HG02798 (cell line): ENCODE measurements around the gene OPA1.
A peak's percentile ranks its signal among the peaks of the same experiment; 100 is the strongest.

ENCODE experiments used
- ATAC-seq: cut with Tn5 transposase; IDR thresholded peaks from one replicate; pipeline ENCODE4 v1.9.1; 2021; ENCODE audit warnings: mild to moderate bottlenecking; ENCODE audit not compliant: unreplicated experiment, poor library complexity

OPA1 gene

DNA sequence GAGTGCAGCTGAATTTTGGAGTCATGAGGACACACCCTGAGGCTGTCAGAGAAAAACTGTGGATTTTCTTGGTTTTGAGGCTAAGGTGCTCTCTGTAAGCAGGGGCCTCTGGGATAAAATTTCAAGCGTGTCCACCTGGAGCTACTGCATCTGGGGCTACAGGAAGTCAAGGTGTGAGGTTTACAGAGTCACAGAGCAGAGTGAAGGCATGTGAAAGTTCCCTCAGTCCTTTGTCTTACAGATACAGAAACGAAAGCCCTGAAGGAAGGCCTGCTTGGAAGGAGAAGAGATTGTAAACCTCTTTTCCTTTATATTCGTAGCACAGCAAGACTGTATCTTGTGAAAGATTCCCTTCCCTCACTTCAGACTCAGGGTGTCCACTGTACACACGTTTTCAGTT is 138.6 kb downstream of the OPA1 start:
- ATAC-seq: no peak

DNA sequence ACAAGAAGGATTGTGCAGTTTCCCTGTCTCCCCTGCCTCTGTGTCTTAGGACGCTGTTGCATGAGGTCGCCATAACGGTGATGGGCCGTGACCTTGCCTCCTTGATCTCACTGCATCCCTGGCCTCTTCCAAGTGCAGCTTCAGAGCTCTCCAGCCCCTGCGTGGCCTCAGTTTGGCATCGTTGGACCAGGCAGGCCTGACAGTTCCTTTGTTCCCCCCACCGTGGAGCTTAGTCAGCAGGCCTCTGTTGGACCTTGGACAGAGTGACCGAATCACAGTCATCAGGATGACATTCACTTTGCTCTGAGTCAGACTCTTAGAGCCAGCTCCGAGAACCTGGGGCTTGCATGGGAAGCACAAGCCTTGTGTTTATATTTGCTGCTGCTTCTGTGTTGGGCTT is 139.4 kb downstream of the OPA1 start:
- ATAC-seq: no peak

DNA sequence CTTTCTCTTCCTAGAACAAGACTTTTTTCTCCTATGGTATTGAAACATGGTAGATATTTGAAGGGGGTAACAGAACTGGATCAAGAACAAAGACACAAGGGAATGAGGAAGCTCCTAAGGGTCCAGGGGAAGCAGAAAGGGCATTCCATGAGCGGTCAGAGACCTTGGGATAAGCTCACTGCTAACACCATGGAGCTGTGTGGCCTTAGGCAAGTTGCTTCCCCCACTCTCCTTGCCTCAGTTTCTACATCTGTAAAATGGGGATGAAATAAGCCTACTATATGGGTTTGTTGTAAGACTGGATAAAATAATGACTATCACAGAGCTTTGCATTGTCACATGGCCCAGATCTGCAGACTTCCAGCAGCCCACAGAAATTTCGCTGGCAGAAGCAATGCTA is 139.8 kb downstream of the OPA1 start:
- ATAC-seq: no peak

DNA sequence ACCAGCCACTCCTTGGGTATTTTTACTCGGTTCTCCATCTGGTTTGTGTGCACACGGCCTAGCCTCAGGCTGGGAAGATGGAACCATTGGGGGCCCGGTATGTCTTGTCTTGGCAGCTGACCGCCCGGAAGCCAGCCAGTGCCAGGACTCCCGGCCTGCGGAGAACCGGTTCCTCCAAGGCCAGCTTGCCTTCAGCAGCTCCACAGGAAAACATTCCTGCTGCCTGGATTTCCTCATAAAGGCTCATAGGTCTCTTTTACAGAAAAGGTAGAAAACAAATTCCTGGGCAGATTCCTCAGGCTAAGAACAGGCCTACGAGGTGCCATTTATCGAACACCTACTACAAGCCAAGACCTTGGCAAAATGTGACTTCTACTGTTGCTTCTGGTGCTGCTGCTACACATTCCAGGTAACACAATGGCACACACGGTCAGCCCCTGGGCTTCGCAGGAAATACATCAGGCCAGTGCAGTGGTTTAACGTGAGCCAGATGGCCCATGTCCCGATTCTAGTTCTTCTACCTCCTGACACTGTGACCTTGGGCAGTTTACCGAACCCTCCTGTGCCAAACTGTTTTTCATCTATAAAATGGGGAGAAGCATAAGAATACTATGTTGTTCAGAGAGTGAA is 141.8 kb downstream of the OPA1 start:
- no peak for ATAC-seq

DNA sequence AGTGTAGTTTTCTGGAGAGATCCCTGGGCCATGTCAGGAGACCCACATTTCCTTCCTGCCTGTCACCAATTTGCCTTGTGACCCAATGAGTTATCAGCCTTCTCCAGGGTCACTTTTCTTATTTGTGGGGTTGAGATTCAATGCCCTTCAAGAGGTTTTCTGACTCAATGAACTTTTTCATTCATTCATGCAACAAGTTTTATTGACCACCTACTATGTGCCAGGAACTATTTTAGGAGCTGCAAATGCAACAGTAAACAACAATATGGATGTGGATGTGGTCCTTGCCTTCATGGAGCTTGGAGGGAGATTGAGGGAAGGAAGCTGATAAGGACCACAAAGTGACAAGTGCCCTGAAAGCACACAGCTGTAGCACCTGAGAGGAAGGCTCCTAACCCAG is 142.8 kb downstream of the OPA1 start:
- no peak for ATAC-seq

DNA sequence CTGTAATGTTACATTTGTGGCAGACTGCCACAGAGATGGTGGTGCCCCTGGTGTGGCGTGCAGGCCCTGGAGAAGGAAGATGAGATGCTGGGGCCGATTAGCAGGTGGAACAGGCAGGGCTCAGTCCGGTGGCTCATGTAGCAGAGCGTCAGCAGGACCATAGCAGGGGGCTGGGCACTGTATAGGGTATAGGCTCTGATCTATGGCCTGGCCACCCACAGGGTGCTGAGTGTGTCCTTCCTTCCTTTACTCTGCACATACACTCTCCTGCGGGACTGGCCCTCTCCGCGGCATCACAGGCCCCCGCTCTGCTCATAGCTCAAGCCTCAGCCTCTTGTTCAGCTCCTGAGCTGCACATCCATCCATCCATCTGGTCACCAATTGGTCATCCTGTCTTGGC is 143.6 kb downstream of the OPA1 start:
- no peak for ATAC-seq

DNA sequence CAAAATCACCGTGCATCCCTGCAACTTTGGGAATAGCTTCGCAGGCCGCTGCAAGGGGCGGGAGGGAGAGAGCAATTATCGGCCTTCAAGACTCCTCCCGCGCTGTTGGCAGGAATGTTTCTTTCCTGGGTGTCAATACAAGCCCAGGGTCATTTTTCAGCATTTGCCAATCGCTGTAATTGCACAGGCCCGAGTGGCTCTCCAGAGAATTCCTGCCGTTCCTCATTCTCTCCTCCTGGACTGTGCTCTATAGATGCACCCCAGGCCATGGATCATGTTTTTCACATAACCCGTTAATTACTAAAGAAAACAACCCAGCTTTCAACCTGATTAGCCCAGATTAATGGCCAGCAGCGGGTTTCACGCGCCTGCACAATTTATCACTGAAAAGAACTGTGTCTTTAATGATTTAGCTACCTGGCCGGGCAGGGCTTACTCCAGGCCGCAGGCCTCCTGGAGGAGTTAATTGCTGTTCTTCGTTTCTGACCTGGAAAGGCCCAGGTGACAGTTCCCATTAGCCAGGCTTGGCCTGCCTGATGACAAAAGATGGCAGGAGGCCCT is 144.3 kb downstream of the OPA1 start:
- no peak for ATAC-seq

DNA sequence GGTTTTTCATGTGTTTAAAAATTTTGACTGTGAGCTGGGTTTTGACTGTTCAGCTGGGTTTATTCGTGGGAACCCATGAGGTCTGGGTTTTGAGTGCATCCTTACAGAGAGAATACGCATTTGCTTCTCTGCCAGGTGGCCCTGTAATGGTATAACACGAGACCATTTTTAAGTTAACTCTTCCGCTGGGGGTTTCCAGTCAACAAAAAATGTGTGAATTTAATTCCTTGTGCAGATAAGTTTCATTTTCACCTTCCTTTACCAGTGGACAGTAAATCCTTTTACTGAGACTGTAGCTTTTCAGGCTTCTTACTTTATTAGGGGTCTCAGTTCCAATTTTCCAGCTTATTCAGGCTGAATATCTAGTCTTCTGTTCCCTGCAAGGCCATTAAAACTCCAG is 149.6 kb downstream of the OPA1 start:
- ATAC-seq: peak; percentile 52

DNA sequence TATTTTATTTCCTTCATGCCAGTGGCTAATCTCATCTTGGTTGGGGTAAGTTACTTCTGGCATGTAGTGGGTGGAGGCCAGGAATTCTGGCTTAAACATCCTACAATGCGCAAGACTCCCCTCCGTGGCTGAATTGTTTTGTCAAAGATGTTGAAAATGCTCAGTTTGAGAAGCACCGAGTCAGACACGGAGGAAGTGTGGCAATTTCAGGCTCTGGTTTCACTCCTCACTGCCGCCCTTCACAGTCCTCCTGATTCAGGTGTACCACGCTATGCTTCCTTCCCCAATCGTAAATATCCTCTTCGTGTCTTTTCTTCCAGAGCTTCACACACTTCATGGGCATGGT is 150.7 kb downstream of the OPA1 start:
- peak; percentile 70 for ATAC-seq

DNA sequence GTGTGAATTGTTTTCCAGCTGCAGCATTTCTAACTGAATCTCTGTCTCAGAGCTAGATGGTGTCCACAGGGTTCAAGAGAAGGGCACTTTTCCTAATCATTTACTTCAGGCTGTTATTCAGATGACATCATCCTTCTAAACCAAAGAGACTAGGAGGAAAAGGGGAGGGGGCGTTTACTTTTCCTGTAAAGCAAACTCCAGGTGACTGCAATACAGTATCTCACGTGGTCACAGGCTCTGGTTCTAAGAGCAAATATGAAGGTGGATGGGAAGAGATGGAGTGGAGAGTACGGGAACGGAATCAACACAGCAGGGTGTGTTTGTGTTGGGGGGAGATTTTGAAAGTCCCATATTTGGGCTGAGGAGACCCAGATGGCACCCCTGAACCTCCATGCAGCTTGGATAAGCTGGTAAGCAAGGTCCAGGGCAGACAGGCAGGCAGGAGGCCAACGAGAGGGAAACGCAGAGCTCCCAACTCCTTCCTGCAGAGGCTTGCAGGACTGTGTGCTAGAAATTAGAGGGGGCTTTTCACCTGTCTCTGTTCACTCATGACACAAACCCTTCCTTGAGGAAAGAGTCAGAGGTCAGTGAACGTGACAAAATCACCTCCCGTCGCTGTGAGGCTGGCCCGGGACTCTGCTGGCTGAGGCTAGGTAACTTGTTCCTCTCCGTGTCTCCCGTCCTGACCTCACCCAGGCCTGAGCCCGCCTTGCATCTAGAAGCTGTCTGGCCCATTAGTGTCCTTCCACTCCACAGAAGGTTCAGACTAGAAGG is 151.2 kb downstream of the OPA1 start:
- no peak for ATAC-seq

DNA sequence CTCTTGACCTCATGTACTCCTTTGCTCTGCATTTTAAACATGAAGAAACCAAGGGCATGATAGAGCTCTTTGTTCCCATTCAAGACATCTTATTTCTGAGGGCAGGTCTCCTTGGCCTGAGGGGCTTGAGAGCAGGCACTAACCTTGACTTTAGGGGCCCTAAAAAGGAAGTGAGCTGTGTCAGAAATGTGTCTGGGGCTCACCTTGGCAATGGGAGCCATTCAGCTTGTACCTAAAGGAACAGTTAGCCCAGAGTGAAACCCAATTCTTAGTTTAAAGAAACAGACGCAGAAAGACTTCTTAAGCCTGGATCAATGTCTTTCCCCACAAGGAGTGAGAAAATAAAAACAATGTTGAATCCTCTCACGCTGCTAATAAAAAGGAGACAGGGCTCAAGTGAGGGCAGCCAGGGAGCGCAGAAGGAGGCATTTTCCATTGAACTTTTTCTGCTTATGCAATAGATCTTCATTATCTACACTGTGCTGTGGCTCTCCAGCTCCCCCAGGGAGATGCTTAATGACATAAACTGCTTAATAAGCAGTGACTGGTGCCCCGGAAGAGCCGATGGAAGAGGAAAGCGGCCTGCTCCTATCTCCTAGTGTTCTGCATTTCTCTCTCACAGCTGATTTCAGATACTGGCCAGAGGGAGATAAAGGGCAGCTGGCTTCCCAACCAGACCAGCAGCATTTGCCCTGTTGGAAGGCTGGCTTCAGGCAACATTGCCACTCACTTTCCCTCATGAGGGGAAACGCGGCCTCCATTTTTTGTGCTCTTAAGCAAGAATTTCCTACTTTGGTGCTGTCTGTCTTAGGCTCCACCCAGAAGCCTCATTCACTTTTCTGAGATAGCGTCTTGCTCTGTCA is 152.0 kb downstream of the OPA1 start:
- ATAC-seq: no peak

DNA sequence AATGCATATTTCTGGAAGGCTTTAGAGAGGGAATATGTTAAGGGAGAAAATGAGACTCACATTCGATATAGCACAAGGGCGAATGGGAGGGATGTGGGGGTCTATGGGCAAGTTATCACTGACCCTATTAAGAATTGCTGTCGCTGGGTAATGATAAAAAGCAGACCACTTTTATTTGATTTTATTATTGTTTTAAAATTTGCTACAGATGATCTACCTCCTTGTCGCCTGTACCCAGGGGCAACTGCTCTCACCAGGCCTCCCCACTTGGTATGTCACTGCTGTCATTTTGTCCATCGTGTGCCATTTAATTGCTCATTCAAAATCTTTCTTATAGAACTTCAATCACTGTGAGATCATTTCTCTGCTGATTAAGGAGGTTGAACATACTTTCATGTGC is 153.8 kb downstream of the OPA1 start:
- ATAC-seq: no peak
